Prostate gland (tissue), 2 donors: ENCODE results near the gene RHBDL1. TPM values are rescaled to one million over a fixed set of nuclear protein-coding genes. Genes with fewer than 3 reads are reported as not detected.

ENCODE experiments used
- DNase-seq: peaks from one replicate; pipeline ENCODE4 v3.0.0-alpha.2; 2019; ENCODE audit warnings: low spot score
- H3K27ac ChIP-seq, 2 donors: fragments of 200-600 bp; sonication (generic); 2 replicates each; pipeline ENCODE4 v1.5.1; 2017 to 2019
- H3K27me3 ChIP-seq: fragments of 200-600 bp; sonication (generic); replicated peaks from 2 replicates; pipeline ENCODE4 v1.5.1; 2019; ENCODE audit not compliant: insufficient read depth
- H3K36me3 ChIP-seq, 2 donors: fragments of 200-600 bp; sonication (generic); 1 replicate in 1 of 2; 2 replicates in 1 of 2; pipeline versions ENCODE4 v1.5.1 to v1.8.1; 2017 to 2019
- H3K4me1 ChIP-seq: fragments of 200-600 bp; sonication (generic); replicated peaks from 2 replicates; pipeline ENCODE4 v1.5.1; 2019
- H3K4me3 ChIP-seq, 2 donors: fragments of 200-600 bp; sonication (generic); 2 replicates each; pipeline ENCODE4 v1.5.1; 2017 to 2019
- H3K9me3 ChIP-seq: fragments of 200-600 bp; sonication (generic); 2 replicates; pipeline ENCODE4 v1.5.1; 2017
- CTCF ChIP-seq, 4 experiments: fragments of 200-600 bp in 2 of 4; fragments of 450-650 bp in 2 of 4; sonication (generic) in 2 of 4; IDR thresholded peaks; 1 replicate in 3 of 4; 2 replicates in 1 of 4; pipeline ENCODE4 v1.5.1; 2016 to 2019; ENCODE audit warnings: antibody characterized with exemption in 4 of 4, mild to moderate bottlenecking in 2 of 4, moderate library complexity in 2 of 4
- POLR2A ChIP-seq: fragments of 450-650 bp; IDR thresholded peaks from one replicate; pipeline ENCODE4 v1.6.1; 2016; ENCODE audit warnings: antibody characterized with exemption, mild to moderate bottlenecking
- POLR2AphosphoS5 ChIP-seq: sonication (generic); formaldehyde crosslinking; IDR thresholded peaks from one replicate; pipeline ENCODE4 v1.6.1; 2017; ENCODE audit warnings: antibody characterized with exemption
- WGBS: methylation state at CpG from one replicate; pipeline ENCODE4 v1.1.5; 2018; 5-methylcytosine and 5-hydroxymethylcytosine counted together
- intact Hi-C: fragments of 100-400 bp; cut with DNase I; formaldehyde crosslinking; loops from one replicate; pipeline ENCODE4 v1.14.2; 2022
- total RNA-seq, 2 donors: library from RNA; depleted of rRNA; stranded (reverse); fragments of >200 nt; gene quantifications; one replicate each; pipeline ENCODE4 v1.1.0, GENCODE V29; 2016

The RHBDL1 gene
- total RNA-seq, 2 donors from 2014 or later, result 4.5 to 4.9 TPM

- peak within 1 kb of the TSS; percentile 84 to 86 for H3K27ac ChIP-seq
- H3K27me3 ChIP-seq, result no peaks in the 10 kb centered on the region
- TF ChIP-seq POLR2A, result peak; percentile 75
- peak; percentile 69 for TF ChIP-seq POLR2AphosphoS5
- peak; percentile 88 to 99 (median 96) for TF ChIP-seq CTCF (IDR thresholded peaks at IDR 0.05)
- H3K4me3 ChIP-seq, result peak within 1 kb of the TSS; percentile 73 to 99
- WGBS, result under 1% methylated on average over 75 of the region's 78 CpGs
- DNase-seq, result peak; percentile 88
- H3K36me3 ChIP-seq, result peaks cover 14 to 30% of the 10 kb centered on the region in 2 donors
- no peaks in the 10 kb centered on the region for H3K9me3 ChIP-seq
- peaks cover 7% of the 10 kb centered on the region for H3K4me1 ChIP-seq
- intact Hi-C loops, result no loop called here
These were observed 7.5 kb upstream of the RHBDL1 start, which contains the start of gene RHOT2 for GRCh38 chr16:667780-668518. Gene RHOT2 (plus strand): TSS chr16:668132. CDS start chr16:668200, 68 bp downstream.

- no peak for DNase-seq
- Histone ChIP-seq H3K27me3 (no peaks in the 10 kb centered on the region), H3K9me3 (no peaks in the 10 kb centered on the region), H3K36me3 (peaks cover 17 to 37% of the 10 kb centered on the region in 2 donors), H3K4me1 (peaks cover 7% of the 10 kb centered on the region), H3K27ac (peak overlapping the region; percentile 84 to 86), H3K4me3 (peak overlapping the region; percentile 73 to 99)
- 7% methylated on average over 30 of the region's 50 CpGs for WGBS
- intact Hi-C loops, result no loop called here
- no peak for TF ChIP-seq CTCF (IDR thresholded peaks at IDR 0.05)
- no peak for TF ChIP-seq POLR2A
- TF ChIP-seq POLR2AphosphoS5, result no peak
These were observed 6.8 kb upstream of the RHBDL1 start for GRCh38 chr16:668519-669171.

GRCh38 chr16:669666-670065, 5.8 kb upstream of the RHBDL1 start:
- intact Hi-C loops, result no loop called here
- H3K36me3 ChIP-seq, result peaks cover 17 to 37% of the 10 kb centered on the region in 2 donors
- no peak overlapping the region for H3K27ac ChIP-seq
- no peak for DNase-seq
- H3K4me3 ChIP-seq, result no peak overlapping the region
- TF ChIP-seq POLR2AphosphoS5 (no peak), CTCF (IDR thresholded peaks at IDR 0.05) (no peak), POLR2A (no peak)
- H3K9me3 ChIP-seq, result no peaks in the 10 kb centered on the region
- WGBS, result 92% methylated on average over 13 of the region's 13 CpGs
- H3K27me3 ChIP-seq, result no peaks in the 10 kb centered on the region
- H3K4me1 ChIP-seq, result peaks cover 7% of the 10 kb centered on the region

GRCh38 chr16:670485-671352, 4.8 kb upstream of the RHBDL1 start:
- no peaks in the 10 kb centered on the region for H3K27me3 ChIP-seq
- TF ChIP-seq POLR2A (no peak), CTCF (IDR thresholded peaks at IDR 0.05) (no peak), POLR2AphosphoS5 (no peak)
- no peak overlapping the region for H3K27ac ChIP-seq
- no peaks in the 10 kb centered on the region for H3K9me3 ChIP-seq
- H3K36me3 ChIP-seq, result peaks cover 17 to 37% of the 10 kb centered on the region in 2 donors
- intact Hi-C loops, result no loop called here
- no peak for DNase-seq
- WGBS, result 91% methylated on average over 50 of the region's 52 CpGs
- H3K4me1 ChIP-seq, result peaks cover 7% of the 10 kb centered on the region
- no peak overlapping the region for H3K4me3 ChIP-seq
